Colonic mucosa (tissue), 4 donors: ENCODE data around the gene BEND3. TPM values are rescaled to one million over a fixed set of nuclear protein-coding genes. Genes with fewer than 3 reads are reported as not detected.
"Not testable (repeated sequence)": the region's sequence is repeated elsewhere in the genome, so short reads cannot be mapped to it uniquely, and the experiment has no call there.

Experiments
- DNase-seq: peaks from one replicate; pipeline ENCODE4 v3.0.0-alpha.2; 2020
- H3K27ac ChIP-seq: fragments of 200-600 bp; one replicate; pipeline ENCODE4 v1.8.0; 2021
- H3K27me3 ChIP-seq: fragments of 200-600 bp; one replicate; pipeline ENCODE4 v1.8.0; 2021
- H3K36me3 ChIP-seq: fragments of 200-600 bp; one replicate; pipeline ENCODE4 v1.8.0; 2021
- H3K4me1 ChIP-seq: fragments of 200-600 bp; one replicate; pipeline ENCODE4 v1.8.0; 2021; ENCODE audit warnings: mild to moderate bottlenecking
- H3K4me3 ChIP-seq: fragments of 200-600 bp; one replicate; pipeline ENCODE4 v1.8.0; 2021
- H3K9ac ChIP-seq, 2 donors: one replicate each; pipeline ENCODE4 v1.7.0; 2013; ENCODE audit warnings: control low read depth in 2 of 2, low read depth in 2 of 2, low read length in 2 of 2
- H3K9me3 ChIP-seq: fragments of 200-600 bp; one replicate; pipeline ENCODE4 v1.8.0; 2021
- CTCF ChIP-seq: fragments of 200-600 bp; IDR thresholded peaks from one replicate; pipeline ENCODE4 v1.8.0; 2022; ENCODE audit warnings: antibody characterized with exemption, mild to moderate bottlenecking
- intact Hi-C: fragments of 100-400 bp; cut with DNase I; formaldehyde crosslinking; loops from one replicate; pipeline ENCODE4 v1.14.1; 2022
- total RNA-seq, 2 donors: library from RNA; stranded (reverse); fragmentation: NEBNext Ultra II Directional in 1 of 2; extraction: Animal tissue kit (Norgen Biotek cat#: 25700) in 1 of 2; gene quantifications; one replicate each; pipeline ENCODE4 v1.2.1, GENCODE V29; 2021
- donor health status: healthy.
- donor health status: DM: no; HTN: no; CAD: no.
- donor health status: DM: no; HTN: no; CAD: no.

Gene BEND3
- total RNA-seq, 2 donors from 2014 or later: 4.4 to 11.2 TPM

GRCh38 chr6:107120404-107120803 lies 5.1 kb upstream of the BEND3 start:
- intact Hi-C loops: no loop called here
- no peaks in the 10 kb centered on the region for H3K4me1 ChIP-seq
- no peaks in the 10 kb centered on the region for H3K27me3 ChIP-seq
- no peak for TF ChIP-seq CTCF
- H3K9me3 ChIP-seq: no peaks in the 10 kb centered on the region
- no peak overlapping the region for H3K27ac ChIP-seq
- no peaks in the 10 kb centered on the region for H3K36me3 ChIP-seq
- no peak overlapping the region for H3K4me3 ChIP-seq
- H3K9ac ChIP-seq: no peak overlapping the region
- no peak for DNase-seq

GRCh38 chr6:107118976-107119375 lies 3.7 kb upstream of the BEND3 start:
- Histone ChIP-seq H3K4me3 (no peak overlapping the region), H3K4me1 (no peaks in the 10 kb centered on the region), H3K36me3 (no peaks in the 10 kb centered on the region), H3K9ac (no peak overlapping the region), H3K9me3 (no peaks in the 10 kb centered on the region), H3K27me3 (no peaks in the 10 kb centered on the region), H3K27ac (no peak overlapping the region)
- DNase-seq: no peak
- TF ChIP-seq CTCF: no peak
- intact Hi-C loops: no loop called here

- intact Hi-C loops, H3K36me3 ChIP-seq, H3K9me3 ChIP-seq, H3K4me1 ChIP-seq, H3K27ac ChIP-seq, DNase-seq, H3K27me3 ChIP-seq, H3K9ac ChIP-seq, H3K4me3 ChIP-seq: not testable (repeated sequence)
These were observed 3.2 kb upstream of the BEND3 start for GRCh38 chr6:107118540-107118939.

- Histone ChIP-seq H3K4me3 (no peak overlapping the region), H3K9me3 (no peaks in the 10 kb centered on the region), H3K36me3 (no peaks in the 10 kb centered on the region), H3K9ac (no peak overlapping the region), H3K27ac (peak overlapping the region; percentile 94), H3K27me3 (no peaks in the 10 kb centered on the region), H3K4me1 (peaks cover 4% of the 10 kb centered on the region)
- TF ChIP-seq CTCF: no peak
- no peak for DNase-seq
- intact Hi-C loops: no loop called here
These were observed 1.6 kb upstream of the BEND3 start for GRCh38 chr6:107116931-107117330.

- Histone ChIP-seq H3K27ac (peak overlapping the region; percentile 94), H3K9me3 (no peaks in the 10 kb centered on the region), H3K4me3 (peak overlapping the region; percentile 75), H3K27me3 (no peaks in the 10 kb centered on the region), H3K36me3 (no peaks in the 10 kb centered on the region), H3K9ac (peak overlapping the region in 1 of 2 donors; percentile 75), H3K4me1 (peaks cover 4% of the 10 kb centered on the region)
- no peak for TF ChIP-seq CTCF
- DNase-seq: peak; percentile 73
- intact Hi-C loops: no loop called here
These were observed 1.1 kb upstream of the BEND3 start for GRCh38 chr6:107116328-107116892.

GRCh38 chr6:107115695-107116327 lies 496 bp upstream of the BEND3 start:
- Histone ChIP-seq H3K36me3 (no peaks in the 10 kb centered on the region), H3K9me3 (no peaks in the 10 kb centered on the region), H3K9ac (peak overlapping the region; percentile 68 to 75), H3K4me1 (peaks cover 4% of the 10 kb centered on the region), H3K27me3 (no peaks in the 10 kb centered on the region), H3K27ac (peak overlapping the region; percentile 94), H3K4me3 (peak overlapping the region; percentile 75)
- TF ChIP-seq CTCF: no peak
- peak; percentile 71 for DNase-seq
- intact Hi-C loops: loop anchor here (2.0 kb wide), 1 partner anchor 87 kb away; the partner anchor contains the start of gene MTRES1
